MM.1S (cell line): ENCODE results near the gene SLC4A1AP.
A peak's percentile ranks its signal among the peaks of the same experiment; 100 is the strongest.

Source experiments
- DNase-seq: peaks from one replicate; pipeline ENCODE4 v3.0.0-alpha.2; 2015
- H2AFZ ChIP-seq: fragments of 300-600 bp; sonication (generic); 2 replicates; pipeline ENCODE4 v1.6.0; 2016; ENCODE audit warnings: antibody characterized with exemption, low read length
- H3F3A ChIP-seq: fragments of 300-600 bp; sonication (generic); 2 replicates; pipeline ENCODE4 v1.6.1; 2016; ENCODE audit warnings: mild to moderate bottlenecking, antibody characterized with exemption, low read length, moderate library complexity, mixed read lengths; ENCODE audit not compliant: insufficient read depth
- H3K27ac ChIP-seq: fragments of 300-600 bp; sonication (generic); 2 replicates; pipeline ENCODE4 v1.5.1; 2016; ENCODE audit warnings: mild to moderate bottlenecking, low read length
- H3K27me3 ChIP-seq: fragments of 300-600 bp; sonication (generic); replicated peaks from 2 replicates; pipeline ENCODE4 v1.6.0; 2016; ENCODE audit warnings: low read length; ENCODE audit not compliant: insufficient read depth
- H3K36me3 ChIP-seq: fragments of 300-600 bp; sonication (generic); replicated peaks from 2 replicates; pipeline ENCODE4 v1.6.1; 2016; ENCODE audit warnings: mild to moderate bottlenecking, low read length, mixed read lengths; ENCODE audit not compliant: insufficient read depth
- H3K4me1 ChIP-seq: fragments of 300-600 bp; sonication (generic); 2 replicates; pipeline ENCODE4 v1.6.1; 2016; ENCODE audit warnings: low read length, mixed read lengths
- H3K4me2 ChIP-seq: fragments of 300-600 bp; sonication (generic); 2 replicates; pipeline ENCODE4 v1.6.0; 2016; ENCODE audit warnings: low read depth, low read length
- H3K4me3 ChIP-seq: fragments of 300-600 bp; sonication (generic); 2 replicates; pipeline ENCODE4 v1.5.1; 2016; ENCODE audit warnings: low read length, mixed read lengths
- H3K79me2 ChIP-seq: fragments of 300-600 bp; sonication (generic); 2 replicates; pipeline ENCODE4 v1.6.1; 2016; ENCODE audit warnings: mixed run types, low read length, mixed read lengths
- H3K9ac ChIP-seq: fragments of 300-600 bp; sonication (generic); 2 replicates; pipeline ENCODE4 v1.6.1; 2016; ENCODE audit warnings: low read length, mixed read lengths
- H3K9me2 ChIP-seq: fragments of 300-600 bp; sonication (generic); replicated peaks from 2 replicates; pipeline ENCODE4 v1.6.1; 2016; ENCODE audit warnings: mild to moderate bottlenecking, low read length, mixed read lengths; ENCODE audit not compliant: insufficient read depth
- H3K9me3 ChIP-seq: fragments of 300-600 bp; sonication (generic); replicated peaks from 2 replicates; pipeline ENCODE4 v1.6.1; 2016; ENCODE audit warnings: mild to moderate bottlenecking, low read length, mixed read lengths; ENCODE audit not compliant: insufficient read depth
- H4K20me1 ChIP-seq: fragments of 300-600 bp; sonication (generic); 2 replicates; pipeline ENCODE4 v1.6.1; 2016; ENCODE audit warnings: mild to moderate bottlenecking, low read length, moderate library complexity, mixed read lengths; ENCODE audit not compliant: insufficient read depth
- EZH2 ChIP-seq: fragments of 300-600 bp; sonication (generic); optimal IDR thresholded peaks from 2 replicates; pipeline ENCODE3; 2017; ENCODE audit warnings: low read depth, mild to moderate bottlenecking, antibody characterized with exemption, low read length, mixed read lengths
- EZH2phosphoT487 ChIP-seq: fragments of 300-600 bp; sonication (generic); IDR thresholded peaks from 2 replicates; pipeline ENCODE4 v1.6.1; 2018; ENCODE audit warnings: antibody characterized with exemption, low read length
- TF ChIP-seq, protein P1 (sequence below): fragments of 300-600 bp; sonication (generic); IDR thresholded peaks from 2 replicates; pipeline ENCODE4 v1.5.1; 2016; ENCODE audit warnings: antibody characterized with exemption, low read length, mixed read lengths

The SLC4A1AP gene

GRCh38 chr2:27736031-27736889 lies 72.6 kb downstream of the SLC4A1AP start:
- TF ChIP-seq, protein P1, sequence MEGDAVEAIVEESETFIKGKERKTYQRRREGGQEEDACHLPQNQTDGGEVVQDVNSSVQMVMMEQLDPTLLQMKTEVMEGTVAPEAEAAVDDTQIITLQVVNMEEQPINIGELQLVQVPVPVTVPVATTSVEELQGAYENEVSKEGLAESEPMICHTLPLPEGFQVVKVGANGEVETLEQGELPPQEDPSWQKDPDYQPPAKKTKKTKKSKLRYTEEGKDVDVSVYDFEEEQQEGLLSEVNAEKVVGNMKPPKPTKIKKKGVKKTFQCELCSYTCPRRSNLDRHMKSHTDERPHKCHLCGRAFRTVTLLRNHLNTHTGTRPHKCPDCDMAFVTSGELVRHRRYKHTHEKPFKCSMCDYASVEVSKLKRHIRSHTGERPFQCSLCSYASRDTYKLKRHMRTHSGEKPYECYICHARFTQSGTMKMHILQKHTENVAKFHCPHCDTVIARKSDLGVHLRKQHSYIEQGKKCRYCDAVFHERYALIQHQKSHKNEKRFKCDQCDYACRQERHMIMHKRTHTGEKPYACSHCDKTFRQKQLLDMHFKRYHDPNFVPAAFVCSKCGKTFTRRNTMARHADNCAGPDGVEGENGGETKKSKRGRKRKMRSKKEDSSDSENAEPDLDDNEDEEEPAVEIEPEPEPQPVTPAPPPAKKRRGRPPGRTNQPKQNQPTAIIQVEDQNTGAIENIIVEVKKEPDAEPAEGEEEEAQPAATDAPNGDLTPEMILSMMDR: no peak
- TF ChIP-seq EZH2phosphoT487 (no peak), EZH2 (no peak)
- Histone ChIP-seq H3K27me3 (no peaks in the 10 kb centered on the region), H3F3A (no peaks in the 10 kb centered on the region), H2AFZ (0 out of 2 replicates have a peak overlapping the region, but pooled peaks have one; percentile 38), H4K20me1 (no peaks in the 10 kb centered on the region), H3K79me2 (no peaks in the 10 kb centered on the region), H3K9me2 (no peaks in the 10 kb centered on the region), H3K36me3 (no peaks in the 10 kb centered on the region), H3K4me3 (no peak overlapping the region), H3K27ac (no peak overlapping the region), H3K4me2 (no peak overlapping the region), H3K9ac (no peak overlapping the region), H3K9me3 (no peaks in the 10 kb centered on the region), H3K4me1 (no peaks in the 10 kb centered on the region)
- no peak for DNase-seq

- DNase-seq: no peak
- no peaks in the 10 kb centered on the region for H3K9me2 ChIP-seq
- no peaks in the 10 kb centered on the region for H3K79me2 ChIP-seq
- H3K36me3 ChIP-seq: no peaks in the 10 kb centered on the region
- no peak overlapping the region for H3K4me3 ChIP-seq
- H3K9me3 ChIP-seq: no peaks in the 10 kb centered on the region
- TF ChIP-seq, protein P1: no peak
- TF ChIP-seq EZH2phosphoT487: no peak
- no peak for TF ChIP-seq EZH2
- H3K4me2 ChIP-seq: no peak overlapping the region
- no peak overlapping the region for H3K9ac ChIP-seq
- no peak overlapping the region for H2AFZ ChIP-seq
- H3K27me3 ChIP-seq: no peaks in the 10 kb centered on the region
- no peak overlapping the region for H3K27ac ChIP-seq
- H3F3A ChIP-seq: no peaks in the 10 kb centered on the region
- H4K20me1 ChIP-seq: no peaks in the 10 kb centered on the region
- no peaks in the 10 kb centered on the region for H3K4me1 ChIP-seq
Observed at GRCh38 chr2:27736890-27737204, 73.2 kb downstream of the SLC4A1AP start.

DNA sequence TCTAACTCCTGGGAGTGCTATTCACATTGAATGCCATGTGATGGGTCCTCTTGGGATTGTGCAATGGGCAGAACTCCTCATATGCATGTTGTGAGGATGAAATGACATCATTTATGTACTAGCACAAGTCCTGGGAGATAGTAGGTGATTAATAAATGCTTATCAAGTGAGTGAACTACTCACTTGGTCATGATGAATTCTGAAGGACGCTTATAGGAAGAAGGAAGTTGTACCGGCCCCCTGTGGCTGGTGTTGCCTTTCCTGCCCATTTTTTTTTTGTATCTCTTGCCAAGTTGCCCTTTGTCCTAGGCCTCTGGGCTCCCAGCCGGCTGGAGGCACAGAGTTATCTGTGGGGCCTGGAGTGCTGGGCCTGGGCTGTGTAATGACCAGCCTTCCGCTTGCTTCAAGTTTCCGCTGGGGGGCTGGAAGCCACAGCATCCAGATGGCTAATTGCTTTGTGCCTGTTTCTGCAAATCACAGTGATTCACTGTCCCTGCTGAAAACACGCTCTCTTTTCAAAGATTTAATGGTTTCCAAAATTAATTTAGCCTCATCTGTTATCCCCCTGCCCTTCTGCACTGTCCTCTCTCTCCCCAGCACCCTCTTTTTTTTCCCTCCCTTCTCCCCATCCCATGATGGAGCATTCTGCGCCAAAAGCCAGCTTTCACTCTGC lies 74.1 kb downstream of the SLC4A1AP start:
- Histone ChIP-seq H3F3A (no peaks in the 10 kb centered on the region), H3K9ac (no peak overlapping the region), H3K9me3 (no peaks in the 10 kb centered on the region), H3K9me2 (no peaks in the 10 kb centered on the region), H2AFZ (no peak overlapping the region), H3K27ac (no peak overlapping the region), H4K20me1 (no peaks in the 10 kb centered on the region), H3K4me3 (no peak overlapping the region), H3K36me3 (no peaks in the 10 kb centered on the region), H3K4me1 (no peaks in the 10 kb centered on the region), H3K27me3 (no peaks in the 10 kb centered on the region), H3K4me2 (no peak overlapping the region), H3K79me2 (no peaks in the 10 kb centered on the region)
- no peak for DNase-seq
- TF ChIP-seq EZH2: no peak
- TF ChIP-seq EZH2phosphoT487: no peak
- TF ChIP-seq, protein P1: no peak
